Measurements from ENCODE around the gene BSCL2. TPM values are rescaled to one million over a fixed set of nuclear protein-coding genes. Genes with fewer than 3 reads are reported as not detected.

The BSCL2 gene
- total RNA-seq, 2 donors from 2014 or later = 36.5 to 65.5 TPM

- no peak for DNase-seq
- peaks cover 20% of the 10 kb centered on the region for H3K4me1 ChIP-seq
Measured at GRCh38 chr11:62648185-62648966, 58.8 kb downstream of the BSCL2 start.

DNA sequence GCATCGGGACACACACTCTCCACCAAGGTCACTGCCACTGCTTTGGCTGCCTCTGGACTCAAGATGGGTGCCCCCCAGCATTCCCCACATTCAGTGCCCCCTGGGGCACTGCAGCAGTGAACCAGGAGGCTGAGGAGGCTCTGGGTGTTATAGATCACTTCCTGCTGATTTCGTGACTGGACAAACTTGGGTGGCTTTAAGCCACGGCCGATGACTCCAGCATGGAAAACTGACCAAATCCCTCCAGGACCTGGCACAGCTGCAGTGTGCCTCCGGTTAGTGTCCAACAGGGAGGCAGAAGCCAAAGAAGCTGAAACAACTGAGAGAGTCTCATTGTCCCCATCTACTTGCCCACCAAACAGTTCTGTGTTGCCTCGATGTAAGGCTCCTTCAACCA, 59.6 kb downstream of the BSCL2 start:
- Histone ChIP-seq H3K9ac (ENCODE audit: low read depth in 2 of 2, low read length in 2 of 2) (no peak overlapping the region), H3K27ac (no peak overlapping the region), H3K36me3 (no peaks in the 10 kb centered on the region), H3K9me3 (no peaks in the 10 kb centered on the region), H3K4me1 (peaks cover 20% of the 10 kb centered on the region), H3K4me3 (no peak overlapping the region), H3K27me3 (no peaks in the 10 kb centered on the region)
- TF ChIP-seq CTCF (IDR thresholded peaks at IDR 0.05) = no peak
- intact Hi-C loops (cut with DNase I) = no loop called here
- no peak for DNase-seq

More at GRCh38 chr11:62648185-62648966, 58.8 kb downstream of the BSCL2 start:
- Histone ChIP-seq H3K36me3 (no peaks in the 10 kb centered on the region), H3K9ac (ENCODE audit: low read depth in 2 of 2, low read length in 2 of 2) (no peak overlapping the region), H3K27me3 (no peaks in the 10 kb centered on the region), H3K4me3 (no peak overlapping the region), H3K27ac (no peak overlapping the region), H3K9me3 (no peaks in the 10 kb centered on the region)
- intact Hi-C loops (cut with DNase I) = no loop called here
- TF ChIP-seq CTCF (IDR thresholded peaks at IDR 0.05) = no peak

DNA sequence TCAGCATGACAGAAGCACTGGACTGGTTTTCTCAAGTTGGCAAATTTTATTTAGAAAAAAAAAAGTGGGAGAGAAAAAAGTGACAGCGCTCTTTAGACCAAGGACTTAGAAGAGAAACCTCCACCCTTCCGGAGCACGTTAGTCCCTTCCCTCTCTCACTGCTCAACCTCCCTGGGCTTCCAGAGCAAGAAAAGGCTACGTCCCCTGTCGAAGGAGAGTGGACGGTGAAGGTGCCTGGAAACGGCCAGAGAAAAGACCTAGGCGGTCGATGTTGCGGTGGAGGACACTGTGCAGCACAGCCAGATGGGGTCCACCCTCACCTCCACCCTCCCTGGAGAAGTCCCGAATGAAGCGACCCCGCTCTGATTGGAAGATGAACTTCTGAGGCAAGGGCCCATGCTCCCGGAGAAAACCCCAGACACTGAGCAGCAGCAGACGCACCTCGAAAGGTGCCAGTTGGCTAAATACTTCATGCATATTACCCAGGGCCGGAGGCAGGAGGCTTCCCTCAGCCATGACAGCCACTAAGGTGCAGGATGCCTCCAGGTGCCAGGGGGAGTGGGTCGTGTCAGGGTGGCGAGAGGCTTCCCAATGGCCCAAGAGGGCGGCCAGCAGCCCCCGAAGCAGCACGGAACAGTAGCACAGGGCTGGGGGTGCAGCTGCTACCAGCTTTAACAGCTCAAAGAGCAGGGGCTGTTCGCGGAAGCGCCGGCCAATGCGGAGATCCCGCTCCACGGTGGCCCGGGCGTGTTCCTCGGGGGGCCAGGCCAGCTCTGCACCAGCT, 60.2 kb downstream of the BSCL2 start:
- no peak overlapping the region for H3K27ac ChIP-seq
- intact Hi-C loops (cut with DNase I) = no loop called here
- H3K27me3 ChIP-seq = no peaks in the 10 kb centered on the region
- H3K36me3 ChIP-seq = no peaks in the 10 kb centered on the region
- peaks cover 16% of the 10 kb centered on the region for H3K4me1 ChIP-seq
- DNase-seq = no peak
- no peaks in the 10 kb centered on the region for H3K9me3 ChIP-seq
- no peak overlapping the region for H3K4me3 ChIP-seq
- H3K9ac ChIP-seq (ENCODE audit: low read depth in 2 of 2, low read length in 2 of 2) = peak overlapping the region in 1 of 2 donors; percentile 92
- no peak for TF ChIP-seq CTCF (IDR thresholded peaks at IDR 0.05)

- Histone ChIP-seq H3K9ac (ENCODE audit: low read depth in 2 of 2, low read length in 2 of 2) (peak within 1 kb of the TSS; percentile 68 to 92), H3K4me1 (peaks cover 12% of the 10 kb centered on the region), H3K4me3 (peak within 1 kb of the TSS; percentile 93), H3K9me3 (no peaks in the 10 kb centered on the region), H3K36me3 (no peaks in the 10 kb centered on the region), H3K27me3 (no peaks in the 10 kb centered on the region), H3K27ac (peak within 1 kb of the TSS; percentile 80)
- intact Hi-C loops (cut with DNase I) = no loop called here
- TF ChIP-seq CTCF (IDR thresholded peaks at IDR 0.05) = no peak
- peak; percentile 100 for DNase-seq
Measured at GRCh38 chr11:62645946-62646824, 61.0 kb downstream of the BSCL2 start, which contains the start of gene GANAB. GANAB (minus strand) TSS chr11:62646613; CDS start chr11:62646599, 14 bp downstream.

DNA sequence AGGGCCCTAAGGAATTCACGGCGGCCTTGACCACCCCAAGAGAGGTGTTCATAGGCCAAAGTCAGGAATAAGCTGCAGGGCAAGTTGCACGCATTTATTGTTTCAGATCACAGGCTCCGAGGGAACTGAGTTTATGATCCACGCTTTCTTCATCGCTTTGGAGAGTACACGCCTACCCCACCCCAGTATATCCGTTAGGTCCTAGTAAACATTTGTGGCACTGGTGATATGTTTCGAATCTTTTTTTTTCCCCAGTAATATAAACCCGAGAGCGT, 61.6 kb downstream of the BSCL2 start:
- H3K4me1 ChIP-seq = peaks cover 12% of the 10 kb centered on the region
- intact Hi-C loops (cut with DNase I) = no loop called here
- DNase-seq = no peak

More for the DNA sequence above, 61.6 kb downstream of the BSCL2 start:
- Histone ChIP-seq H3K27ac (peak overlapping the region; percentile 80), H3K4me3 (peak overlapping the region; percentile 93), H3K9ac (ENCODE audit: low read depth in 2 of 2, low read length in 2 of 2) (peak overlapping the region; percentile 68 to 92), H3K36me3 (no peaks in the 10 kb centered on the region), H3K27me3 (no peaks in the 10 kb centered on the region), H3K9me3 (no peaks in the 10 kb centered on the region)
- no peak for TF ChIP-seq CTCF (IDR thresholded peaks at IDR 0.05)

Measured in colonic mucosa (tissue), 4 donors.